Measurements from ENCODE around the gene PTPN7. TPM values are rescaled to one million over a fixed set of nuclear protein-coding genes. Genes with fewer than 3 reads are reported as not detected.

The PTPN7 gene
- total and polyA plus RNA-seq, 10 of the 15 experiments (the other 5 are each of a cell fraction or from before 2014, with no cell fraction given) = 7.9 to 117 (median 102) TPM

GRCh38 chr1:202107801-202108731 lies 52.3 kb downstream of the PTPN7 start:
- no peak overlapping the region for H3K9ac ChIP-seq (ENCODE audit: control insufficient read depth, insufficient read depth, low read length)
- RAD21 ChIA-PET (ENCODE audit: unreplicated experiment) = interaction anchor here (1.3 to 1.5 kb wide), 2 partner anchors 11 to 97 kb away, joined by 3 to 5 read pairs; partner anchors contain the start of gene ELF3
- no TSS peak for BruUV-seq (replicated peaks)
- H3K9me3 ChIP-seq (replicated peaks; ENCODE audit: control insufficient read depth, insufficient read depth, low read length) = no peaks in the 10 kb centered on the region
- no peaks in the 10 kb centered on the region for H3K79me2 ChIP-seq (ENCODE audit: control insufficient read depth, insufficient read depth, low read length)
- DNase-seq (ENCODE audit: low read depth, low spot score) = no peak
- intact Hi-C loops (cut with micrococcal nuclease; ENCODE audit: unreplicated experiment) = no loop called here
- H3K27ac ChIP-seq (ENCODE audit: control insufficient read depth, insufficient read depth) = no peak overlapping the region
- no peak for TF ChIP-seq POLR2AphosphoS5 (IDR thresholded peaks at IDR 0.05; ENCODE audit: low read length)
- no peak for TF ChIP-seq ELK1 (IDR thresholded peaks at IDR 0.05; ENCODE audit: low read depth, low read length)
- TF ChIP-seq TCF12 (IDR thresholded peaks at IDR 0.05; ENCODE audit: low read depth, low read length) = no peak
- TF ChIP-seq STAT1 (conservative IDR thresholded peaks at IDR 0.05) = no peak
- no peak for TF ChIP-seq FOXK2 (IDR thresholded peaks at IDR 0.05)
- no peak for TF ChIP-seq NFXL1 (IDR thresholded peaks at IDR 0.05; ENCODE audit: borderline replicate concordance)
- TF ChIP-seq ATF7 (IDR thresholded peaks at IDR 0.05; ENCODE audit: low read depth) = no peak
- TF ChIP-seq CBX3 (IDR thresholded peaks at IDR 0.05; ENCODE audit: borderline replicate concordance, low read depth) = no peak
- H3K36me3 ChIP-seq (ENCODE audit: control insufficient read depth in 2 of 2, insufficient read depth in 2 of 2, low read length in 1 of 2) = no peaks in the 10 kb centered on the region
- no peak for FAIRE-seq
- H4K20me1 ChIP-seq (ENCODE audit: control insufficient read depth, insufficient read depth) = no peaks in the 10 kb centered on the region
- no peak overlapping the region for H2AFZ ChIP-seq (ENCODE audit: control insufficient read depth, low read depth, low read length)
- CTCF ChIA-PET = interaction anchor here (0.9 to 1.6 kb wide), 2 partner anchors 10 to 108 kb away, joined by 4 to 8 read pairs; no protein-coding TSS in a partner anchor
- ATAC-seq = no peak
- no peaks in the 10 kb centered on the region for H3K27me3 ChIP-seq (replicated peaks in 1 of 2; ENCODE audit: control insufficient read depth in 2 of 2, insufficient read depth in 2 of 2, low read length in 1 of 2)
- SMC1A ChIA-PET (ENCODE audit: uncharacterized antibody, unreplicated experiment) = interaction anchor here (1.6 kb wide), 1 partner anchor 97 kb away, joined by 4 read pairs; the partner anchor contains the start of gene ELF3
- in situ Hi-C loops (cut with MboI) = no loop called here
- no peak overlapping the region for H3K4me3 ChIP-seq
- 25% methylated on average over 13 of the region's 13 CpGs for WGBS (ENCODE audit: insufficient coverage, insufficient replicate concordance, low lambda C conversion rate, missing lambda C conversion rate)
- POLR2A ChIA-PET = no interaction called here
- H3K4me1 ChIP-seq (ENCODE audit: control insufficient read depth, insufficient read depth, low read length) = 0 out of 2 replicates have a peak, but pooled peaks cover under 1% of the 10 kb centered on the region
- no peak overlapping the region for H3K4me2 ChIP-seq (ENCODE audit: control insufficient read depth, insufficient read depth)
